SJSA1 (cell line): ENCODE data around the gene P3H3. TPM values are rescaled to one million over a fixed set of nuclear protein-coding genes. Genes with fewer than 3 reads are reported as not detected.

Source experiments
- DNase-seq, 2 experiments: peaks; one replicate each; pipeline ENCODE4 v3.0.0-alpha.2; 2015 to 2020; ENCODE audit warnings: low spot score in 2 of 2, low read depth in 1 of 2
- H3K27ac ChIP-seq: fragments of 250-450 bp; sonication (Bioruptor Pico); 2 replicates; pipeline ENCODE4 v1.5.1; 2020; ENCODE audit warnings: mild to moderate bottlenecking, moderate library complexity
- H3K27me3 ChIP-seq: fragments of 250-450 bp; sonication (Bioruptor Pico); replicated peaks from 2 replicates; pipeline ENCODE4 v1.5.1; 2020; ENCODE audit warnings: mild to moderate bottlenecking, moderate library complexity
- H3K36me3 ChIP-seq: fragments of 250-450 bp; sonication (Bioruptor Pico); 2 replicates; pipeline ENCODE4 v1.5.1; 2020; ENCODE audit warnings: mild to moderate bottlenecking
- H3K4me1 ChIP-seq: fragments of 250-450 bp; sonication (Bioruptor Pico); replicated peaks from 2 replicates; pipeline ENCODE4 v1.6.1; 2021; ENCODE audit warnings: mild to moderate bottlenecking
- H3K4me3 ChIP-seq: fragments of 250-450 bp; sonication (Bioruptor Pico); 2 replicates; pipeline ENCODE4 v1.5.1; 2020; ENCODE audit warnings: mild to moderate bottlenecking
- H3K9me3 ChIP-seq: fragments of 250-450 bp; sonication (Bioruptor Pico); replicated peaks from 2 replicates; pipeline ENCODE4 v1.5.1; 2020; ENCODE audit warnings: mild to moderate bottlenecking
- total RNA-seq: library from RNA; depleted of rRNA; stranded (reverse); fragments of >200 nt; shearing (Covaris generic); gene quantifications from 2 replicates; pipeline ENCODE4 v1.2.3, GENCODE V29; 2014

P3H3 gene
- total RNA-seq, 1 experiment from 2014 or later = 0.63 TPM

DNA sequence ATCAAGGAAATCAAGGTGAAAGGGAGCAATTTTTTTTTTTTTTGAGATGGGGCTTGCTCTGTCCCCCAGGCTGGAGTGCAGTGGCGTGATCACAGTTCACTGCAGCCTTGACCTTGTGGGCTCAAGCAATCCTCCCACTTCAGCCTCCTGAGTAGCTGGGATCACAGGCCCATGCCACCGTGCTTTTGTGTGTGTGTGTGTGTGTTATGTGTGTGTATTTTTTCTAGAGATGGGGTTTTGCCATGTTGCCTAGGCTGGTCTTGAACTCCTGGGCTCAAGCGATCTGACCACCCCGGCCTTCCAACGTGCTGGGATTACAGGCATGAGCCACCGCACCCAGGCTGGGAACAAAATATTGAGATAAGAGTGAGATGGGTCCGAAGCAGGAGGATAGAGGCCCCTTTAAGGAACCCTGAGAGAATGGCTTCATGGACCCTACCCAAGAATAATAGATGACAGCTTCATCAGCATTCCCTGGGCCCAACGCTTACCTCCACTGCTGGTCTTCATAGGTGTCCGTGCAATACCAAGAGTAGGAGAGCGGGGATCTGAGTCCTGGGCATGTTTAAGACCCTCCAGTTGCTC, 21.9 kb downstream of the P3H3 start:
- H3K27me3 ChIP-seq = no peaks in the 10 kb centered on the region
- peak overlapping the region; percentile 95; the same call in 1 of the 2 replicates for H3K27ac ChIP-seq
- peaks cover 73% of the 10 kb centered on the region for H3K36me3 ChIP-seq
- no peak for DNase-seq
- peak overlapping the region; percentile 71 for H3K4me3 ChIP-seq
- H3K9me3 ChIP-seq = no peaks in the 10 kb centered on the region
- H3K4me1 ChIP-seq = peaks cover 19% of the 10 kb centered on the region

DNA sequence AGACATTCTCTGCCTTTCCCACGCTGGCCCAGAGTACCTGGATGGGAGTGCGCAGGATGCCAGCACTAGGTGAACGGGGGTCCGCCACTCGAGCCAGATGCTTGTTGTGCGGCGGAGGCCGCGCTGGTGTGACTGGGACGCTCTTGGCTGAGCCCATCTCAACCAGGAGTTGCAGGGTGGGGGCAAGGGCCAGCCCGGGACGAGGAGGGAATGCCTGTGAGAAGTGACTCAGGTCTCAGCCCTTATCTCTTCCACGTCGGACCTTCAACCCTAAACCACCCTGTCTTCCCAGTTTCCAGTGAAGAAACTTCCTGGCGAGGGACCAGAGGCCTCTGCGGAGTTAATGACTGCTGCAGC, 22.6 kb downstream of the P3H3 start:
- peaks cover 75% of the 10 kb centered on the region for H3K36me3 ChIP-seq
- peak in 1 of 2 experiments; percentile 21 for DNase-seq
- peak overlapping the region; percentile 95 for H3K27ac ChIP-seq
- peak overlapping the region; percentile 71 for H3K4me3 ChIP-seq
- H3K27me3 ChIP-seq = no peaks in the 10 kb centered on the region
- peaks cover 19% of the 10 kb centered on the region for H3K4me1 ChIP-seq
- no peaks in the 10 kb centered on the region for H3K9me3 ChIP-seq

DNA sequence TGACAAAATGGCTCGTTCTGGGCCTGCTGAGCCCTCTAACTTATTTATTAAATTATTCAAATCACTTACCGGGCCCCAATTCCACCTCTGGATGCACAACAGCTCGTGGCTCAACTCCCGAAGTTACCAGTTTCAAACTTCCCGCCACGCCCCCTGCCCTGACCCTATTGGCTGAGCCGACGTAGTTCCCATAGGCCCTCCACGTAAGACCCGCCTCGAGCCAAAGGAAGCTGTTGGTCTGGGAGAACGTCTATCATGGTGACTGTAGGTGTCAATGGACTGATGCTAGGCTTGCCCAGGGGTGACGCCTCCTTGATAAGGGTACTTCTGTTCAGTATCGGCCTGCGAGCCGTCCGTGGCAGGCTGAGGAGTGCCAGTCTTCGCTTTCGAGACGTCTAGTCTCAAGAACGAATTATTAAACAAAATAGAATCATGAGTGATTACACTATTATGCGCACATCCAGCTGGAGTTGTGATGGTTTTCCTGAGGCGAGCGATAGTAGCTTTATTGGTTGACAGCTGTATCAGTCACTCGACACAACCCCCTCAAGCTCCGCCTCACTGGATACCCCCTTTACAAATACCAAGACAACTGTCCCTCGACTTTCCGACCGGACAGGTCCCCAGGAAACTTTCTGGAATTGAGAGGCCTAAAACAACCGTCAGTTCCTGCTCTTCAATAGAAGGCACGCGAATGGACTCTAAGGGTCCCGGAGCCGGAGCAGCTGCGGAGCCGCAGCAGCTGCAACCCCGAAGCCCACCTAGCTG, 23.1 kb downstream of the P3H3 start, which contains the start of gene CDCA3:
TSS of gene CDCA3 (minus strand) at position 134 of the 768 bp plus-strand sequence. CDS start 334 bp downstream, outside the sequence.
- Histone ChIP-seq H3K36me3 (peaks cover 75% of the 10 kb centered on the region), H3K27ac (peak within 1 kb of the TSS; percentile 95), H3K27me3 (no peaks in the 10 kb centered on the region), H3K4me3 (peak within 1 kb of the TSS; percentile 71), H3K4me1 (peaks cover 19% of the 10 kb centered on the region), H3K9me3 (no peaks in the 10 kb centered on the region)
- peak; percentile 99 for DNase-seq

DNA sequence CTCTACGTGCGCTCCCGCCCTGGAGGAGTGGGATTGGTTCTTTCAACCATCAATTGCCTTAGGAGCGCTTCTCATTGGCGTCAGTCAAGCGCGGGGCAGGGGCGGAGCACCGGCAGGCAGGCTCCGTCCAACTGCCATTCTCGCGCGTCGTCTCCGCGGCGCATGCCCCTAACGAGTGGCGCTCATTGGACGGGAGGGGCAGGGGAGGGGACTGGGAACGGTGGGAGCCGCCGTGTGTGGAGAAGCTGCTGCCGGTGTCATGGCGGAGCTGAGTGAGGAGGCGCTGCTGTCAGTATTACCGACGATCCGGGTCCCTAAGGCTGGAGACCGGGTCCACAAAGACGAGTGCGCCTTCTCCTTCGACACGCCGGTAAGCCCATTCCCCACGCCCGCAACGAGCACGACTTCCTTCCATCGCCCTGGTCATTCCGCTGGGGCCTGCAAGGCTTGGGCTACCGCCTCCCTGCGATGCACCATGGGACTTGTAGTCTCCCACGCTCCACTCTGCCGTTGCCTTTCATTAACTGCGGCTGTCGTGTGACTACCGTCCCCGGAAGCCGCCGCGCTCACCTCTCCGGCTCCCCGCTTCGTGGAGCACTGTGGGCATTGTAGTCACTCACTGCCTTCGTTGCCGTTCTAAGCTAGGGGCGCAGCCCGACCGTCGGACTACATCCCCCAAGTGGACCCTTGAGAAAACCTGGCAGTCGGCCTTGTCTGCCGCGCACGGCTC, 23.9 kb downstream of the P3H3 start, which contains the start of gene USP5:
TSS of gene USP5 (plus strand) at position 230 of the 730 bp plus-strand sequence. CDS start at position 260, 30 bp downstream.
- Histone ChIP-seq H3K4me3 (peak within 1 kb of the TSS; percentile 71), H3K27me3 (no peaks in the 10 kb centered on the region), H3K9me3 (no peaks in the 10 kb centered on the region), H3K36me3 (peaks cover 75% of the 10 kb centered on the region), H3K4me1 (peaks cover 19% of the 10 kb centered on the region), H3K27ac (peak within 1 kb of the TSS; percentile 95)
- DNase-seq = peak; percentile 99 to 100

DNA sequence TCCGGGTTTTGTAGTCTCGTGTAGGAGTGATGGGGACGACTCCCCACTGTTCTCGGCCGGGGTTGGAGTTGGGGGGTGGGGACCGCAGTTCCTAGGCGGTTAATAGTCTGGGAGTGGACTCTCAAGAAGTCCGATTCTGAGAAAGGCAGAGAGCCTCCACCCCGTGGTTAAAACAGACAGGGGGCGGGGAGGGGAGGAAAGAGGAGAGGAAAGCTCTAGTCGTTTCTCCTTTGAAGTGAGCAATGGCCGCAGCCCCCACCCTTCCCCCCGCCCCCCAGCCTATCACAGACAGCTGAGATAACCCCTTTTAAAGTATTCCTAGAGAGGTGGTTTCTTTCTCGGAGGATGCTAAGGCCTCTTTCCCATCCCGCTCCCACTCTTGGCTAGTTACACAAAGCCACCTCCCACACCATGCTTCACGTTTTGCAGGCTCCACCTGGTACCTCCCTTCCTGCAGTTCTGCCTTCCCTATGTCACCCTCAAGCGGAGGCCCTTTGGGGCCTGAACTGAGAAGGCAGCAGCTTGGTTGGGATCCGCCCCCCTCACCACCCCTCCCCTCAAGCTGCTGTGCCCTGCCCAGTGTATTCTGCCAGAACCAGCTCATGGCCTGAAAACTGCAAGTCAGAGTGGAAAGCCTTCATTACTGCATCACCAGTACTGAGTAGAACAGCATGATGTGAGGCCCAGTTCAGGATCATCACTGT, 24.6 kb downstream of the P3H3 start:
- peaks cover 19% of the 10 kb centered on the region for H3K4me1 ChIP-seq
- peak in 1 of 2 experiments; percentile 70 for DNase-seq

DNA sequence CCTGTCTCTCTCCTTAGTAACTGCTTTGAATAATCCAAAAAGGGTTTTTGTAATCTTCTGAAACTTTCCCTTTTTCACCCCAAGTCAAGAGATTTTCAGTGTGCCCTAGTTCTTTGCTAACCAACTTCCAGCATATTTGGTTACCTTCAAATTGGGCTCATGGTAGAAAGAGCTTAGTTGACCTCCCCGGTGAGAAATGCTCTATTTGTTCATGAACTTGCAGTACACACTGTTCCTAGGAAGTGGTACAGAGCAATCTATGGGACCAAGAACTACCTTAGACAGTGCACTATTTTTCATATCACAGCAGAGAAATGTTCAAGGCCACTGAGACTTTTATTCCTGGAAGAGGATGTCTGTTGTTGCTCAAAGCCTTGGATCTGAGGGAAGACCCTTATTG, 25.4 kb downstream of the P3H3 start:
- H3K27ac ChIP-seq = no peak overlapping the region; the same call in 1 of the 2 replicates
- no peaks in the 10 kb centered on the region for H3K27me3 ChIP-seq
- peaks cover 19% of the 10 kb centered on the region for H3K4me1 ChIP-seq
- peaks cover 75% of the 10 kb centered on the region for H3K36me3 ChIP-seq
- DNase-seq = no peak
- no peaks in the 10 kb centered on the region for H3K9me3 ChIP-seq
- H3K4me3 ChIP-seq = no peak overlapping the region

More for the DNA sequence above, 24.6 kb downstream of the P3H3 start:
- Histone ChIP-seq H3K36me3 (peaks cover 75% of the 10 kb centered on the region), H3K27ac (peak overlapping the region; percentile 7; the same call in 1 of the 2 replicates), H3K4me3 (peak overlapping the region; percentile 71), H3K27me3 (no peaks in the 10 kb centered on the region), H3K9me3 (no peaks in the 10 kb centered on the region)

DNA sequence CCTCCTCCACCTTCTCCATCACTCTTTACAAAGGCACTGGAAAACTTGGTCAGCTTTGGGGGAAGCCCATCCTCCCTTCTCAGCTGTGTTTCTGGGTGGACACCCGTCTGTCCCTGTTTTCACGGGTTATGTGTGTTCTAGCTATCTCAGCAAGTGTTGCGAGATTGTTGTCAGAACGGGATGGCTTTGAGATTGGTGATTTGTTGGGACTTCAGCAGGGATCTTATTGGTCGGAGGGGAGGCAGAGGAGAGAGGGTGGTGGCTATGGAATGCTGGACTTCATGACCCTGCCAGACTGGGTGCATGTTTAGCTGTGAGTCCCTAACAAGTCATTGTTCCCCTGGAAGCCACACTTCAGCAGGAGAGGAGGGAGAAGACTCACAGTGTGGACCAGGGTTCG, 25.8 kb downstream of the P3H3 start:
- H3K4me1 ChIP-seq = peaks cover 19% of the 10 kb centered on the region
- H3K27me3 ChIP-seq = no peaks in the 10 kb centered on the region
- H3K9me3 ChIP-seq = no peaks in the 10 kb centered on the region
- no peak overlapping the region for H3K4me3 ChIP-seq
- no peak for DNase-seq
- peaks cover 75% of the 10 kb centered on the region for H3K36me3 ChIP-seq
- no peak overlapping the region for H3K27ac ChIP-seq

DNA sequence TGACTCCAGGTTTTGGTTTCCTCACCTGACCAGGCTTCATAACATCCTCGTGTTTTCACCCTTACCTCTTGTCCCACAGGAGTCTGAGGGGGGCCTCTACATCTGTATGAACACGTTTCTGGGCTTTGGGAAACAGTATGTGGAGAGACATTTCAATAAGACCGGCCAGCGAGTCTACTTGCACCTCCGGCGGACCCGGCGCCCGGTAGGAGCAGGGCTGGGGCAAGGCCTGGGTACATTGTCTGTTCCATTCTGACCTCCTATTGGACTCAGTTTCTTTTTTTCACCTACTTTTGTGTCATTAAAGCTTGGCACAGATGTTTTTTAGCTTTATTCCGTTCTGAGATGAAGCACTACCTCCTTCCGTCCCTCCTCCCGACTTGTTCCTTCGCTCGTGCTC, 27.1 kb downstream of the P3H3 start:
- Histone ChIP-seq H3K4me1 (peaks cover 14% of the 10 kb centered on the region), H3K9me3 (no peaks in the 10 kb centered on the region), H3K4me3 (no peak overlapping the region), H3K36me3 (peaks cover 75% of the 10 kb centered on the region), H3K27ac (no peak overlapping the region), H3K27me3 (no peaks in the 10 kb centered on the region)
- DNase-seq = no peak

DNA sequence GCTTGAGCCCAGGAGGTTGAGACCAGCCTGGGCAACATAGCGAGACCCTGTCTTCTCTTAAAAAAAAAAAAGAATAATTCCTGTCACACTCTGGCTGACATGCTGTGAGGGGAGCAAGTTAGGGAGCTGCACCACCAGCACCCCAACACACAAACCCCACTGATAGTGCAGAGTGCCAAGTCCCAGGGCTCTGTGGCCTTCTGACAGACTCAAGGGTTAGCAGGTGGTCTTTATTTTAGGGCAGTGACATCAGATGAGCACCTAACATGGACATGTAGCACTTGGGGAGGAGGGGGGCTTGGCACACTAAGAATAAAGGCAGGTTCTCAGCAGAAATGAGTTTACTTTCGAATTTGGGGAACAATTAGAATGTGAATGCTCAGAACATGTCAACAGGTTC, 30.6 kb downstream of the P3H3 start:
- no peak overlapping the region for H3K27ac ChIP-seq
- H3K27me3 ChIP-seq = no peaks in the 10 kb centered on the region
- peaks cover 95% of the 10 kb centered on the region for H3K36me3 ChIP-seq
- peaks cover under 1% of the 10 kb centered on the region; the same call in 1 of the 2 replicates for H3K4me1 ChIP-seq
- no peak overlapping the region for H3K4me3 ChIP-seq
- H3K9me3 ChIP-seq = no peaks in the 10 kb centered on the region
- DNase-seq = no peak

DNA sequence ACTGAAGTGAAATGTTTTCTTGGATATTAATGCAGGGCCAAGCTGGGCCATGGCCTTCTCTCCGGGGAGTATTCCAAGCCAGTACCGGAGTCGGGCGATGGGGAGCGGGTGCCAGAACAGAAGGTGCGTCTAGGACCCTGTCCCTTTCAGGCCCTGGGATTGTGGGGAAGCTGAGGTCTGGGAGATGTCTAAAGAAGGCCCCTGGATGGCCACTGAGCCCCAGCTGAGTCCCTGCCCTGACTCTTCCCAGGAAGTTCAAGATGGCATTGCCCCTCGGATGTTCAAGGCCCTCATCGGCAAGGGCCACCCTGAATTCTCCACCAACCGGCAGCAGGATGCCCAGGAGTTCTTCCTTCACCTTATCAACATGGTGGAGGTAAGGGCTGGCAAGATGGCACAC, 31.9 kb downstream of the P3H3 start:
- Histone ChIP-seq H3K4me1 (no peaks in the 10 kb centered on the region), H3K4me3 (no peak overlapping the region), H3K27me3 (no peaks in the 10 kb centered on the region), H3K9me3 (no peaks in the 10 kb centered on the region), H3K27ac (no peak overlapping the region), H3K36me3 (peaks cover 100% of the 10 kb centered on the region)
- DNase-seq = no peak

DNA sequence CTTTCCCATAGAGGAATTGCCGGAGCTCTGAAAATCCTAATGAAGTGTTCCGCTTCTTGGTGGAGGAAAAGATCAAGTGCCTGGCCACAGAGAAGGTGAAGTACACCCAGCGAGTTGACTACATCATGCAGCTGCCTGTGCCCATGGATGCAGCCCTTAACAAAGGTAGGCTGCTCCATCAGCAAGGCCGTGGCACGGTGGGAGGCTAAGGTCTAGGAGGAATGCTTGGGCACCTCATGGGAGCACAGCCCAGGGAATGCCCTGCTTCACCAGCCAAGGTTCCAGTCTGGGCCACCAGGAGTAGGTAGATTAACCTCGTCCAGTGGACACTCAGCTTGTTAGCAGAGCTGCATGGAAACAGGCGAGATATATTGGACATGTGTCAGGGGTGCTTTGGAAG, 32.7 kb downstream of the P3H3 start:
- no peak overlapping the region for H3K27ac ChIP-seq
- no peak overlapping the region for H3K4me3 ChIP-seq
- H3K27me3 ChIP-seq = no peaks in the 10 kb centered on the region
- no peaks in the 10 kb centered on the region for H3K4me1 ChIP-seq
- no peaks in the 10 kb centered on the region for H3K9me3 ChIP-seq
- peaks cover 100% of the 10 kb centered on the region for H3K36me3 ChIP-seq
- DNase-seq = no peak

DNA sequence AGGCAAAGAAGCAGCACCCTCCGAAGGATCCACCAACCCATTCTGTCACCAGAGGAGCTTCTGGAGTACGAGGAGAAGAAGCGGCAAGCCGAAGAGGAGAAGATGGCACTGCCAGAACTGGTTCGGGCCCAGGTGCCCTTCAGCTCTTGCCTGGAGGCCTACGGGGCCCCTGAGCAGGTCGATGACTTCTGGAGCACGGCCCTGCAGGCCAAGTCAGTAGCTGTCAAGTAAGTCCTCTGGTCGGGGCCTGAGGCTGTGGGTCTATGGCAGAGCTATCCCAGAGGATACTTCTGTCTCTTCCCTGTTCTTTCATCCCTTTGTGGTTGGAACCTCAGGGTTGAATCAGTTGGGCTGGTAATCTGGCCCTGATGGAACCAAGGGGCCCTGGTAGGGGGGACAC, 33.2 kb downstream of the P3H3 start:
- no peak overlapping the region for H3K27ac ChIP-seq
- no peaks in the 10 kb centered on the region for H3K4me1 ChIP-seq
- no peak for DNase-seq
- H3K27me3 ChIP-seq = no peaks in the 10 kb centered on the region
- H3K9me3 ChIP-seq = no peaks in the 10 kb centered on the region
- peaks cover 100% of the 10 kb centered on the region for H3K36me3 ChIP-seq
- H3K4me3 ChIP-seq = no peak overlapping the region

DNA sequence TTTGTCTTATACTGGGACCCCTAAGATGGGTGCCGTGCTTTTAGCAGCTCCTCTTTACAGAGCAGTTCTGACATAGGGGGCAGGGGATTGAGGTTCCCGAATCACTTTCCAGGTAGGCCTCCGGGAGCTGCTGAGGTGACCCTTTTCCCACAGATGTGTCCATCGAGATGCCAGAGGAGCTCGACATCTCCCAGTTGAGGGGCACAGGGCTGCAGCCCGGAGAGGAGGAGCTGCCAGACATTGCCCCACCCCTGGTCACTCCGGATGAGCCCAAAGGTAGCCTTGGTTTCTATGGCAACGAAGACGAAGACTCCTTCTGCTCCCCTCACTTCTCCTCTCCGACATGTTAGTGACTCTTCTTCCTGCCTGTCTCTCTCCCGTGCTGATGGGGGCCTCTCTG, 34.8 kb downstream of the P3H3 start:
- Histone ChIP-seq H3K4me3 (no peak overlapping the region), H3K9me3 (no peaks in the 10 kb centered on the region), H3K36me3 (peaks cover 97% of the 10 kb centered on the region), H3K4me1 (peaks cover 6% of the 10 kb centered on the region), H3K27me3 (no peaks in the 10 kb centered on the region), H3K27ac (no peak overlapping the region)
- no peak for DNase-seq
